Spleen (tissue), 7 donors: ENCODE measurements around the gene TJP2.

Experiments
- POLR2A ChIP-seq, 3 donors: fragments of 450-650 bp; IDR thresholded peaks; one replicate each; pipeline ENCODE4 v1.5.1; 2017; ENCODE audit warnings: antibody characterized with exemption in 3 of 3, mild to moderate bottlenecking in 1 of 3
- TF ChIP-seq, protein P1 (sequence below), 11 experiments: fragments of 200-600 bp in 7 of 11; fragments of 450-650 bp in 4 of 11; sonication (generic) in 4 of 11; IDR thresholded peaks in 8 of 11; conservative IDR thresholded peaks in 3 of 11; 1 replicate in 7 of 11; 2 replicates in 4 of 11; pipeline versions ENCODE4 v1.4.0 to v1.8.0; 2016 to 2021; ENCODE audit warnings: antibody characterized with exemption in 11 of 11, inconsistent platforms in 4 of 11, mild to moderate bottlenecking in 1 of 11
- donor health status: DM: no; HTN: no; CAD: no; lungs with moderate emphysema.
- donor health status: DM: no; HTN: no; CAD: no.
- donor health status: DM: no; HTN: no; CAD: no.

- no peak for TF ChIP-seq POLR2A (IDR thresholded peaks at IDR 0.05)
- TF ChIP-seq, protein P1, sequence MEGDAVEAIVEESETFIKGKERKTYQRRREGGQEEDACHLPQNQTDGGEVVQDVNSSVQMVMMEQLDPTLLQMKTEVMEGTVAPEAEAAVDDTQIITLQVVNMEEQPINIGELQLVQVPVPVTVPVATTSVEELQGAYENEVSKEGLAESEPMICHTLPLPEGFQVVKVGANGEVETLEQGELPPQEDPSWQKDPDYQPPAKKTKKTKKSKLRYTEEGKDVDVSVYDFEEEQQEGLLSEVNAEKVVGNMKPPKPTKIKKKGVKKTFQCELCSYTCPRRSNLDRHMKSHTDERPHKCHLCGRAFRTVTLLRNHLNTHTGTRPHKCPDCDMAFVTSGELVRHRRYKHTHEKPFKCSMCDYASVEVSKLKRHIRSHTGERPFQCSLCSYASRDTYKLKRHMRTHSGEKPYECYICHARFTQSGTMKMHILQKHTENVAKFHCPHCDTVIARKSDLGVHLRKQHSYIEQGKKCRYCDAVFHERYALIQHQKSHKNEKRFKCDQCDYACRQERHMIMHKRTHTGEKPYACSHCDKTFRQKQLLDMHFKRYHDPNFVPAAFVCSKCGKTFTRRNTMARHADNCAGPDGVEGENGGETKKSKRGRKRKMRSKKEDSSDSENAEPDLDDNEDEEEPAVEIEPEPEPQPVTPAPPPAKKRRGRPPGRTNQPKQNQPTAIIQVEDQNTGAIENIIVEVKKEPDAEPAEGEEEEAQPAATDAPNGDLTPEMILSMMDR (IDR thresholded peaks at IDR 0.05 in 8 of 11, conservative IDR thresholded peaks at IDR 0.05 in 3 of 11), result no peak
These were observed 133.5 kb downstream of the TJP2 start for GRCh38 chr9:69307446-69308205.
